A673 (cell line): ENCODE data around the gene FAM114A1. TPM values are rescaled to one million over a fixed set of nuclear protein-coding genes. Genes with fewer than 3 reads are reported as not detected.

Experiments used
- BruUV-seq: library from RNA; stranded (reverse); fragments of 400-500 nt; replicated peaks from 2 replicates; lab custom pipeline; 2021; lab: Mats Ljungman, UMichigan
- CTCF ChIA-PET: fragments of 300-600 bp; sonication (Branson Sonifier 250); formaldehyde crosslinking; loops from one replicate; lab custom pipeline; 2022; ENCODE audit warnings: antibody characterized with exemption; lab: Charles Lee
- POLR2A ChIA-PET: fragments of 300-600 bp; sonication (Branson Sonifier 250); formaldehyde crosslinking; loops from one replicate; lab custom pipeline; 2022; ENCODE audit warnings: antibody characterized with exemption; ENCODE audit not compliant: low non-redundant PET; lab: Charles Lee
- DNase-seq: peaks from one replicate; pipeline ENCODE4 v3.0.0-alpha.2; 2015; ENCODE audit warnings: low spot score
- H3K27ac ChIP-seq: fragments of 200-600 bp; sonication (generic); 2 replicates; pipeline ENCODE4 v1.5.1; 2016; ENCODE audit warnings: mixed run types, low read depth, mild to moderate bottlenecking, mixed read lengths, antibody characterized with exemption, low read length; ENCODE audit not compliant: poor library complexity, severe bottlenecking
- H3K27me3 ChIP-seq: fragments of 200-600 bp; sonication (generic); replicated peaks from 2 replicates; pipeline ENCODE4 v1.6.1; 2017; ENCODE audit warnings: mixed run types, low read depth, mild to moderate bottlenecking, mixed read lengths, antibody characterized with exemption, low read length; ENCODE audit not compliant: insufficient read depth, poor library complexity
- H3K36me3 ChIP-seq: fragments of 200-600 bp; sonication (generic); 2 replicates; pipeline ENCODE4 v1.6.1; 2016; ENCODE audit warnings: mixed run types, mild to moderate bottlenecking, mixed read lengths, antibody characterized with exemption, low read length; ENCODE audit not compliant: insufficient read depth, poor library complexity, severe bottlenecking
- H3K4me1 ChIP-seq: fragments of 200-600 bp; sonication (generic); 2 replicates; pipeline ENCODE4 v1.6.1; 2017; ENCODE audit warnings: mixed run types, mild to moderate bottlenecking, mixed read lengths, antibody characterized with exemption, low read length; ENCODE audit not compliant: insufficient read depth, poor library complexity, severe bottlenecking
- H3K4me3 ChIP-seq: fragments of 200-600 bp; sonication (generic); 2 replicates; pipeline ENCODE4 v1.5.1; 2016; ENCODE audit warnings: low read depth, mixed run types, mild to moderate bottlenecking, mixed read lengths, low read length; ENCODE audit not compliant: poor library complexity, severe bottlenecking
- H3K9me3 ChIP-seq: fragments of 200-600 bp; sonication (generic); 2 replicates; pipeline ENCODE4 v1.6.1; 2016; ENCODE audit warnings: mixed run types, low read depth, mild to moderate bottlenecking, mixed read lengths, antibody characterized with exemption, low read length; ENCODE audit not compliant: poor library complexity, severe bottlenecking
- CTCF ChIP-seq: fragments of 300-800, 200-600 bp; sonication (generic); conservative IDR thresholded peaks from 2 replicates; pipeline ENCODE4 v1.5.1; 2017; ENCODE audit warnings: low read depth, mild to moderate bottlenecking, antibody characterized with exemption, low read length, moderate library complexity, mixed read lengths
- EZH2 ChIP-seq: fragments of 200-600 bp; sonication (generic); IDR thresholded peaks from 2 replicates; pipeline ENCODE4 v1.6.1; 2017; ENCODE audit warnings: borderline replicate concordance, low read depth, mild to moderate bottlenecking, mixed read lengths, antibody characterized with exemption, low read length; ENCODE audit not compliant: poor library complexity, severe bottlenecking
- intact Hi-C: fragments of 100-400 bp; cut with micrococcal nuclease; formaldehyde crosslinking; loops from one replicate; pipeline ENCODE4 v1.10.0; 2022; ENCODE audit not compliant: unreplicated experiment
- total RNA-seq: library from RNA; stranded (reverse); gene quantifications from 2 replicates; pipeline ENCODE4 v1.2.3, GENCODE V29; 2021

The FAM114A1 gene
- total RNA-seq, 1 experiment from 2014 or later: 4.2 TPM

- Histone ChIP-seq H3K9me3 (no peaks in the 10 kb centered on the region), H3K27me3 (no peaks in the 10 kb centered on the region), H3K36me3 (no peaks in the 10 kb centered on the region), H3K27ac (no peak overlapping the region), H3K4me3 (no peak overlapping the region), H3K4me1 (no peaks in the 10 kb centered on the region)
- DNase-seq: no peak
- intact Hi-C loops: no loop called here
- CTCF ChIA-PET: no interaction called here
- BruUV-seq: no TSS peak
- TF ChIP-seq EZH2 (no peak), CTCF (no peak)
- POLR2A ChIA-PET: no interaction called here
Observed at GRCh38 chr4:38865445-38865844, 2.2 kb upstream of the FAM114A1 start.

GRCh38 chr4:38866973-38867477, 581 bp upstream of the FAM114A1 start:
- TF ChIP-seq EZH2 (no peak), CTCF (no peak)
- no peaks in the 10 kb centered on the region for H3K9me3 ChIP-seq
- H3K4me3 ChIP-seq: peak overlapping the region; percentile 53
- no peak overlapping the region for H3K27ac ChIP-seq
- H3K27me3 ChIP-seq: no peaks in the 10 kb centered on the region
- H3K36me3 ChIP-seq: no peaks in the 10 kb centered on the region
- ChIA-PET POLR2A (no interaction called here), CTCF (no interaction called here)
- no TSS peak for BruUV-seq
- DNase-seq: no peak
- intact Hi-C loops: no loop called here
- H3K4me1 ChIP-seq: no peaks in the 10 kb centered on the region

- BruUV-seq: no TSS peak
- no peak for DNase-seq
- ChIA-PET CTCF (no interaction called here), POLR2A (no interaction called here)
- TF ChIP-seq EZH2 (no peak), CTCF (no peak)
- Histone ChIP-seq H3K4me3 (peak overlapping the region; percentile 53), H3K27ac (no peak overlapping the region), H3K36me3 (no peaks in the 10 kb centered on the region), H3K4me1 (no peaks in the 10 kb centered on the region), H3K9me3 (no peaks in the 10 kb centered on the region), H3K27me3 (no peaks in the 10 kb centered on the region)
- intact Hi-C loops: no loop called here
Observed at GRCh38 chr4:38868059-38868960, 704 bp downstream of the FAM114A1 start.
